ENCODE data around the gene GLI3.
A peak's percentile ranks its signal among the peaks of the same experiment; 100 is the strongest.

GLI3 gene

GRCh38 chr7:42128703-42129102 is 108.3 kb downstream of the GLI3 start:
- Histone ChIP-seq H3K27ac (no peak overlapping the region), H3K27me3 (ENCODE audit: insufficient read depth, low read depth, severe bottlenecking) (no peaks in the 10 kb centered on the region), H3K36me3 (no peaks in the 10 kb centered on the region), H3K9me3 (ENCODE audit: severe bottlenecking) (no peaks in the 10 kb centered on the region), H3K4me3 (ENCODE audit: low read depth, low read length) (no peak overlapping the region)
- peak; percentile 32 for DNase-seq
- TF ChIP-seq, protein P1, sequence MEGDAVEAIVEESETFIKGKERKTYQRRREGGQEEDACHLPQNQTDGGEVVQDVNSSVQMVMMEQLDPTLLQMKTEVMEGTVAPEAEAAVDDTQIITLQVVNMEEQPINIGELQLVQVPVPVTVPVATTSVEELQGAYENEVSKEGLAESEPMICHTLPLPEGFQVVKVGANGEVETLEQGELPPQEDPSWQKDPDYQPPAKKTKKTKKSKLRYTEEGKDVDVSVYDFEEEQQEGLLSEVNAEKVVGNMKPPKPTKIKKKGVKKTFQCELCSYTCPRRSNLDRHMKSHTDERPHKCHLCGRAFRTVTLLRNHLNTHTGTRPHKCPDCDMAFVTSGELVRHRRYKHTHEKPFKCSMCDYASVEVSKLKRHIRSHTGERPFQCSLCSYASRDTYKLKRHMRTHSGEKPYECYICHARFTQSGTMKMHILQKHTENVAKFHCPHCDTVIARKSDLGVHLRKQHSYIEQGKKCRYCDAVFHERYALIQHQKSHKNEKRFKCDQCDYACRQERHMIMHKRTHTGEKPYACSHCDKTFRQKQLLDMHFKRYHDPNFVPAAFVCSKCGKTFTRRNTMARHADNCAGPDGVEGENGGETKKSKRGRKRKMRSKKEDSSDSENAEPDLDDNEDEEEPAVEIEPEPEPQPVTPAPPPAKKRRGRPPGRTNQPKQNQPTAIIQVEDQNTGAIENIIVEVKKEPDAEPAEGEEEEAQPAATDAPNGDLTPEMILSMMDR (IDR thresholded peaks at IDR 0.05; ENCODE audit: low read depth, low read length) = 0 out of 2 replicates have a peak, but pooled peaks have one; percentile 8

DNA sequence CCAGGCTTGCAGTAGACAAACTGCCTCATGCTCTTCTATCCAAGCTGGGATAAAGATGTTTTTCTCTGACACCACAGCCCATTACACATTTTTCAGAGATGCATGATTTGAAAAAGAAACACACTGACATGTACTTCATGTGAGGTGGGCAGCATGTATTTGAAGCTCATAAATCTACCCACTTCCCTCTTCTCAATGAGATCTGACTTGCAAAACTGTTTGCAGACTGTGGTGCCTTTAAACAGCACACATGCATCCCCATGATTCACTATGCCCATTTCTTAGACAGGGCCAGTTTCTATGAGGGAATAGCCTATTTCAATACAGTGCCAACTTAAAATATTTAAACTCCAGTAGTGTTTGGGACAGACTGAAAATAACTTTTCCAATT is 109.8 kb downstream of the GLI3 start:
- no peaks in the 10 kb centered on the region for H3K36me3 ChIP-seq
- H3K9me3 ChIP-seq (ENCODE audit: severe bottlenecking) = no peaks in the 10 kb centered on the region
- TF ChIP-seq, protein P1 (IDR thresholded peaks at IDR 0.05; ENCODE audit: low read depth, low read length) = no peak
- no peaks in the 10 kb centered on the region for H3K27me3 ChIP-seq (ENCODE audit: insufficient read depth, low read depth, severe bottlenecking)
- no peak overlapping the region for H3K27ac ChIP-seq
- H3K4me3 ChIP-seq (ENCODE audit: low read depth, low read length) = no peak overlapping the region
- DNase-seq = no peak

GRCh38 chr7:42126475-42127231 is 110.4 kb downstream of the GLI3 start:
- no peaks in the 10 kb centered on the region for H3K36me3 ChIP-seq
- no peak overlapping the region for H3K4me3 ChIP-seq (ENCODE audit: low read depth, low read length)
- DNase-seq = no peak
- H3K27me3 ChIP-seq (ENCODE audit: insufficient read depth, low read depth, severe bottlenecking) = no peaks in the 10 kb centered on the region
- TF ChIP-seq, protein P1 (IDR thresholded peaks at IDR 0.05; ENCODE audit: low read depth, low read length) = no peak
- no peak overlapping the region for H3K27ac ChIP-seq
- no peaks in the 10 kb centered on the region for H3K9me3 ChIP-seq (ENCODE audit: severe bottlenecking)

DNA sequence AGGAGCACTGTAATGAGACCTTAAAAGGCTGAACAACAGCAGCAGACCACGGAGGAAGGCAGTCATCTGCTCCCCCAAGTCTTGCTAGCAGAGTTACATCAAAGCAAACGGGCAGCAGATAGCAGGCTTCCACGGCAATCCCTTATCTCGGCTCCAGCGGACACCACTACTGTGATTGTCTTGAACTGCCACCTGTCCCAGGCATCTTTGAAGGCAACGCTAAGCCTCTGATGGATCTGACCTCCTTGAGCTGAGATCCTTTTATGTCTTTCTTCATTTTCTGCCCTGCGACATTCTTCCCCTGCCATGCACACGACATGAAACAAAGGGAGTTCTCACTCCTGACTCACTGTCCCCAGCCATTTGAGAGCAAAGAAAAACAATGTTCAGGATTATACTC is 111.7 kb downstream of the GLI3 start:
- H3K9me3 ChIP-seq (ENCODE audit: severe bottlenecking) = no peaks in the 10 kb centered on the region
- peak; percentile 11 for DNase-seq
- no peak overlapping the region for H3K4me3 ChIP-seq (ENCODE audit: low read depth, low read length)
- H3K27ac ChIP-seq = no peak overlapping the region
- no peaks in the 10 kb centered on the region for H3K27me3 ChIP-seq (ENCODE audit: insufficient read depth, low read depth, severe bottlenecking)
- TF ChIP-seq, protein P1 (IDR thresholded peaks at IDR 0.05; ENCODE audit: low read depth, low read length) = no peak
- no peaks in the 10 kb centered on the region for H3K36me3 ChIP-seq

DNA sequence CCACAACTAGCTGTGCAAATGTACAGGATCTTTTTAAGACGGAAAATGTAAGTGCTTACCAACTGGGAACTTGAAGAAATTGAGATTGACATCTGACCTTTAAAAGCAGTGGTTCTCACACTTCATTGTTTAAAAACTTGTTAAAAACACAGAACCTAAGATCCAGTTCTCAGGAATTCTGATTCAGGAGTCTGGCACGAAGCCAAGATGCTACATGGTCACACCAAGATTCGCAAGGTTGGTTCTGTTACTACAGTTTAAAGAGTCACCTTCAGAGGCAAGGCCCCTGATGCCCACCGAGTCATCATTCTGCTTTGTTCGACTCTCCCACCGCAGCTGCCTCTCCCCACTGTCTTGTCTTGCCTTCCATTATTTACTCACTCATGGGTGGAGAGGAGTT is 113.3 kb downstream of the GLI3 start:
- Histone ChIP-seq H3K36me3 (no peaks in the 10 kb centered on the region), H3K4me3 (ENCODE audit: low read depth, low read length) (no peak overlapping the region), H3K9me3 (ENCODE audit: severe bottlenecking) (no peaks in the 10 kb centered on the region), H3K27ac (no peak overlapping the region), H3K27me3 (ENCODE audit: insufficient read depth, low read depth, severe bottlenecking) (no peaks in the 10 kb centered on the region)
- TF ChIP-seq, protein P1 (IDR thresholded peaks at IDR 0.05; ENCODE audit: low read depth, low read length) = no peak
- no peak for DNase-seq

- Histone ChIP-seq H3K27me3 (ENCODE audit: insufficient read depth, low read depth, severe bottlenecking) (no peaks in the 10 kb centered on the region), H3K9me3 (ENCODE audit: severe bottlenecking) (no peaks in the 10 kb centered on the region), H3K36me3 (no peaks in the 10 kb centered on the region), H3K4me3 (ENCODE audit: low read depth, low read length) (no peak overlapping the region), H3K27ac (no peak overlapping the region)
- TF ChIP-seq, protein P1 (IDR thresholded peaks at IDR 0.05; ENCODE audit: low read depth, low read length) = no peak
- DNase-seq = no peak
These were observed 116.8 kb downstream of the GLI3 start for GRCh38 chr7:42120191-42120590.
